Liver (tissue), 9 donors: Measurements from ENCODE around the gene OLFML2A. TPM values are rescaled to one million over a fixed set of nuclear protein-coding genes. Genes with fewer than 3 reads are reported as not detected.

Source experiments
- DNase-seq: peaks from one replicate; pipeline ENCODE4 v3.0.0-alpha.2; 2017; ENCODE audit warnings: low spot score
- H3K27ac ChIP-seq, 2 donors: one replicate each; pipeline ENCODE4 v1.7.0; 2013; ENCODE audit warnings: inconsistent platforms in 2 of 2, low read length in 2 of 2, control low read depth in 1 of 2, low read depth in 1 of 2, mild to moderate bottlenecking in 1 of 2
- H3K27me3 ChIP-seq, 4 donors: one replicate each; pipeline versions ENCODE4 v1.6.1 to v1.7.0; 2013; ENCODE audit warnings: low read length in 3 of 4, inconsistent platforms in 1 of 4, mild to moderate bottlenecking in 1 of 4, moderate library complexity in 1 of 4; ENCODE audit not compliant: control insufficient read depth in 4 of 4, insufficient read depth in 4 of 4
- H3K36me3 ChIP-seq, 4 donors: one replicate each; pipeline versions ENCODE4 v1.6.1 to v1.7.0; 2013; ENCODE audit warnings: low read length in 3 of 4, mild to moderate bottlenecking in 3 of 4, low read depth in 1 of 4, moderate library complexity in 1 of 4; ENCODE audit not compliant: control insufficient read depth in 4 of 4, insufficient read depth in 3 of 4
- H3K4me1 ChIP-seq, 4 donors: one replicate each; pipeline versions ENCODE4 v1.6.1 to v1.7.0; 2013; ENCODE audit warnings: low read length in 3 of 4, mild to moderate bottlenecking in 3 of 4, moderate library complexity in 1 of 4; ENCODE audit not compliant: control insufficient read depth in 4 of 4, insufficient read depth in 4 of 4
- H3K4me3 ChIP-seq, 3 donors: one replicate each; pipeline versions ENCODE4 v1.6.1 to v1.7.0; 2013; ENCODE audit warnings: low read length in 3 of 3, control low read depth in 1 of 3, low read depth in 1 of 3, mild to moderate bottlenecking in 1 of 3
- H3K9ac ChIP-seq, 2 donors: one replicate each; pipeline ENCODE4 v1.7.0; 2013; ENCODE audit warnings: low read length in 2 of 2, mild to moderate bottlenecking in 2 of 2, moderate library complexity in 2 of 2, control low read depth in 1 of 2, low read depth in 1 of 2
- H3K9me3 ChIP-seq, 4 donors: one replicate each; pipeline versions ENCODE4 v1.6.1 to v1.7.0; 2013; ENCODE audit warnings: low read length in 3 of 4; ENCODE audit not compliant: control insufficient read depth in 4 of 4
- ATF3 ChIP-seq: IDR thresholded peaks from 2 replicates; pipeline ENCODE4 v1.6.1; 2016; ENCODE audit warnings: antibody characterized with exemption
- CTCF ChIP-seq: fragments of 150-350 bp; IDR thresholded peaks from 2 replicates; pipeline ENCODE4 v1.5.1; 2017; ENCODE audit warnings: improper control_type of control experiment, low read depth, low read length; ENCODE audit not compliant: missing input control
- EGR1 ChIP-seq, 2 donors: IDR thresholded peaks; 2 replicates each; pipeline ENCODE4 v1.6.1; 2016 to 2018; ENCODE audit warnings: antibody characterized with exemption in 2 of 2, low read depth in 2 of 2
- FOXA2 ChIP-seq: IDR thresholded peaks from 2 replicates; pipeline ENCODE4 v1.6.1; 2016; ENCODE audit warnings: antibody characterized with exemption
- GABPA ChIP-seq, 2 donors: IDR thresholded peaks in 1 of 2; conservative IDR thresholded peaks in 1 of 2; 2 replicates each; pipeline ENCODE4 v1.6.1; 2016; ENCODE audit warnings: antibody characterized with exemption in 2 of 2, mild to moderate bottlenecking in 1 of 2, moderate library complexity in 1 of 2
- HNF4A ChIP-seq, 2 donors: conservative IDR thresholded peaks; 2 replicates each; pipeline ENCODE4 v1.6.1; 2016; ENCODE audit warnings: antibody characterized with exemption in 2 of 2, mild to moderate bottlenecking in 2 of 2
- HNF4G ChIP-seq: IDR thresholded peaks from 2 replicates; pipeline ENCODE4 v1.6.1; 2016; ENCODE audit warnings: antibody characterized with exemption
- JUND ChIP-seq, 2 donors: IDR thresholded peaks; 2 replicates each; pipeline ENCODE4 v1.6.1; 2016; ENCODE audit warnings: antibody characterized with exemption in 2 of 2
- MAX ChIP-seq: IDR thresholded peaks from 2 replicates; pipeline ENCODE4 v1.6.1; 2016; ENCODE audit warnings: antibody characterized with exemption
- NR2F2 ChIP-seq: IDR thresholded peaks from 2 replicates; pipeline ENCODE4 v1.6.1; 2016; ENCODE audit warnings: antibody characterized with exemption
- RAD21 ChIP-seq, 2 donors: IDR thresholded peaks; 2 replicates each; pipeline ENCODE4 v1.6.1; 2016; ENCODE audit warnings: antibody characterized with exemption in 2 of 2, mild to moderate bottlenecking in 2 of 2
- REST ChIP-seq: IDR thresholded peaks from 2 replicates; pipeline ENCODE4 v1.6.1; 2016; ENCODE audit warnings: antibody characterized with exemption, mild to moderate bottlenecking
- RXRA ChIP-seq, 2 donors: IDR thresholded peaks; 2 replicates each; pipeline ENCODE4 v1.6.1; 2017 to 2018; ENCODE audit warnings: antibody characterized with exemption in 2 of 2, mild to moderate bottlenecking in 1 of 2
- SP1 ChIP-seq: IDR thresholded peaks from 2 replicates; pipeline ENCODE4 v1.6.1; 2018; ENCODE audit warnings: antibody characterized with exemption, mild to moderate bottlenecking
- TAF1 ChIP-seq: conservative IDR thresholded peaks from 2 replicates; pipeline ENCODE4 v1.6.1; 2016; ENCODE audit warnings: antibody characterized with exemption, mild to moderate bottlenecking
- YY1 ChIP-seq: IDR thresholded peaks from 2 replicates; pipeline ENCODE4 v1.6.1; 2016; ENCODE audit warnings: antibody characterized with exemption, mild to moderate bottlenecking
- ZBTB33 ChIP-seq: IDR thresholded peaks from 2 replicates; pipeline ENCODE4 v1.6.1; 2016; ENCODE audit warnings: antibody characterized with exemption
- WGBS: extraction: QIAGEN DNeasy Blood & Tissue Kit; methylation state at CpG from one replicate; pipeline ENCODE4 v1.1.7; 2013; 5-methylcytosine and 5-hydroxymethylcytosine counted together
- polyA plus RNA-seq, 2 donors: library from polyadenylated mRNA; stranded (reverse) in 1 of 2; unstranded in 1 of 2; fragments of 200-250 nt in 1 of 2; fragments of >200 nt in 1 of 2; fragmentation: Nextera tagmentation in 1 of 2; extraction: Ambion mirVana in 1 of 2; gene quantifications; one replicate each; pipeline versions ENCODE4 v1.2.1 to v1.2.3, GENCODE V29; 2013 to 2015
- total RNA-seq, 2 donors: library from RNA; depleted of rRNA; stranded (reverse); fragments of >200 nt; gene quantifications; one replicate each; pipeline ENCODE4 v1.2.3, GENCODE V29; 2014
- donor health status: healthy.
- donor health status: healthy.
- donor health status: healthy.
- donor health status: healthy.
- donor health status: healthy.

OLFML2A gene
- total and polyA plus RNA-seq, 4 donors: 0.15 to 1.1 (median 0.53) TPM

- TF ChIP-seq REST (no peak), FOXA2 (no peak), SP1 (no peak)
Measured at GRCh38 chr9:124758061-124758460, 18.9 kb upstream of the OLFML2A start (continued).

- H3K4me1 ChIP-seq: peaks cover 0 to 16% (median 4%) of the 10 kb centered on the region in 4 donors
- no peaks in the 10 kb centered on the region for H3K27me3 ChIP-seq
- no peak for TF ChIP-seq ZBTB33
- TF ChIP-seq RAD21 (IDR thresholded peaks at IDR 0.05): no peak
- no peak overlapping the region for H3K4me3 ChIP-seq
- no peak overlapping the region for H3K9ac ChIP-seq
- no peak for DNase-seq
- H3K36me3 ChIP-seq: no peaks in the 10 kb centered on the region
- H3K9me3 ChIP-seq: no peaks in the 10 kb centered on the region
- H3K27ac ChIP-seq: no peak overlapping the region
Measured at GRCh38 chr9:124758691-124759090, 18.2 kb upstream of the OLFML2A start.

GRCh38 chr9:124759327-124759726 is 17.6 kb upstream of the OLFML2A start:
- Histone ChIP-seq H3K27ac (no peak overlapping the region), H3K4me1 (peaks cover 0 to 18% (median 4%) of the 10 kb centered on the region in 4 donors), H3K27me3 (no peaks in the 10 kb centered on the region), H3K9ac (no peak overlapping the region), H3K36me3 (no peaks in the 10 kb centered on the region), H3K4me3 (no peak overlapping the region), H3K9me3 (no peaks in the 10 kb centered on the region)
- WGBS: 95% methylated on average over 2 of the region's 2 CpGs
- TF ChIP-seq HNF4A (conservative IDR thresholded peaks at IDR 0.05) (no peak), TAF1 (no peak), HNF4G (no peak), SP1 (no peak), RXRA (IDR thresholded peaks at IDR 0.05) (no peak), ATF3 (no peak), RAD21 (IDR thresholded peaks at IDR 0.05) (no peak), EGR1 (IDR thresholded peaks at IDR 0.05; ENCODE audit: low read depth in 2 of 2) (no peak), JUND (IDR thresholded peaks at IDR 0.05) (no peak), ZBTB33 (no peak), REST (no peak), YY1 (no peak), MAX (no peak), CTCF (no peak), GABPA (IDR thresholded peaks at IDR 0.05 in 1 of 2, conservative IDR thresholded peaks at IDR 0.05 in 1 of 2) (no peak), NR2F2 (no peak)
- no peak for DNase-seq
